Epithelial cell of proximal tubule (primary cell): ENCODE data around the gene GATA3. TPM values are rescaled to one million over a fixed set of nuclear protein-coding genes. Genes with fewer than 3 reads are reported as not detected.

Source experiments
- DNase-seq: peaks from one replicate; pipeline ENCODE4 v3.0.0-alpha.2; 2011; ENCODE audit warnings: low read depth
- H3K4me3 ChIP-seq: 2 replicates; pipeline ENCODE4 v1.5.1; 2011; ENCODE audit warnings: low read depth, mild to moderate bottlenecking, low read length
- CTCF ChIP-seq: conservative IDR thresholded peaks from 2 replicates; pipeline ENCODE4 v1.5.1; 2012; ENCODE audit warnings: low read depth, mild to moderate bottlenecking, low read length
- total RNA-seq: library from RNA; depleted of rRNA; stranded (reverse); fragments of >200 nt; gene quantifications from 2 replicates; pipeline ENCODE4 v1.2.3, GENCODE V29; 2015

The GATA3 gene
- total RNA-seq, 1 donor from 2014 or later, result 3.2 TPM

- H3K4me3 ChIP-seq, result no peak overlapping the region
- TF ChIP-seq CTCF, result no peak
- no peak for DNase-seq
Observed at GRCh38 chr10:8063128-8063908, 8.8 kb downstream of the GATA3 start.

GRCh38 chr10:8063935-8064334, 9.4 kb downstream of the GATA3 start:
- TF ChIP-seq CTCF, result no peak
- no peak overlapping the region for H3K4me3 ChIP-seq
- no peak for DNase-seq

GRCh38 chr10:8064436-8064835, 9.9 kb downstream of the GATA3 start:
- TF ChIP-seq CTCF, result no peak
- no peak for DNase-seq
- no peak overlapping the region for H3K4me3 ChIP-seq

- peak; percentile 10 for DNase-seq
Observed at GRCh38 chr10:8065651-8066050, 11.2 kb downstream of the GATA3 start.

GRCh38 chr10:8066124-8066523, 11.6 kb downstream of the GATA3 start:
- DNase-seq, result no peak
- H3K4me3 ChIP-seq, result no peak overlapping the region
- no peak for TF ChIP-seq CTCF

More at GRCh38 chr10:8065651-8066050, 11.2 kb downstream of the GATA3 start:
- no peak for TF ChIP-seq CTCF
- no peak overlapping the region for H3K4me3 ChIP-seq

- no peak for TF ChIP-seq CTCF
- no peak for DNase-seq
- H3K4me3 ChIP-seq, result no peak overlapping the region
Observed at GRCh38 chr10:8066797-8067196, 12.3 kb downstream of the GATA3 start.

- no peak for DNase-seq
- TF ChIP-seq CTCF, result no peak
- no peak overlapping the region for H3K4me3 ChIP-seq
Observed at GRCh38 chr10:8069108-8069507, 14.6 kb downstream of the GATA3 start.
